CD14-positive monocyte (primary cell): Measurements from ENCODE around the gene C16orf96. TPM values are rescaled to one million over a fixed set of nuclear protein-coding genes. Genes with fewer than 3 reads are reported as not detected.

Experiments
- DNase-seq, 3 donors: peaks; one replicate each; pipeline ENCODE4 v3.0.0-alpha.2; 2011 to 2022
- H2AFZ ChIP-seq: 2 replicates; pipeline ENCODE4 v1.6.0; 2012; ENCODE audit warnings: mild to moderate bottlenecking, low read depth, low read length, inconsistent platforms; ENCODE audit not compliant: insufficient read depth, poor library complexity, severe bottlenecking
- H3K27ac ChIP-seq, 2 donors: 1 replicate in 1 of 2; 2 replicates in 1 of 2; pipeline ENCODE4 v1.5.1; 2012 to 2013; ENCODE audit warnings: low read length in 2 of 2, control low read depth in 1 of 2, inconsistent platforms in 1 of 2, low read depth in 1 of 2, mild to moderate bottlenecking in 1 of 2
- H3K27me3 ChIP-seq, 2 donors: one replicate each; pipeline versions ENCODE4 v1.6.0 to v1.6.1; 2011 to 2013; ENCODE audit warnings: low read length in 2 of 2; ENCODE audit not compliant: control insufficient read depth in 2 of 2, insufficient read depth in 2 of 2
- H3K36me3 ChIP-seq, 2 donors: replicated peaks in 1 of 2; 1 replicate in 1 of 2; 2 replicates in 1 of 2; pipeline versions ENCODE4 v1.5.1 to v1.6.1; 2012 to 2013; ENCODE audit warnings: low read length in 2 of 2, control low read depth in 1 of 2, inconsistent platforms in 1 of 2, mild to moderate bottlenecking in 1 of 2; ENCODE audit not compliant: insufficient read depth in 2 of 2, control insufficient read depth in 1 of 2
- H3K4me1 ChIP-seq, 2 donors: 1 replicate in 1 of 2; 2 replicates in 1 of 2; pipeline versions ENCODE4 v1.5.1 to v1.6.1; 2012 to 2013; ENCODE audit warnings: low read length in 2 of 2, control low read depth in 1 of 2, inconsistent platforms in 1 of 2, mild to moderate bottlenecking in 1 of 2, moderate library complexity in 1 of 2; ENCODE audit not compliant: insufficient read depth in 2 of 2, control insufficient read depth in 1 of 2
- H3K4me2 ChIP-seq: replicated peaks from 2 replicates; pipeline ENCODE3; 2012; ENCODE audit warnings: low read length, moderate library complexity, mild to moderate bottlenecking; ENCODE audit not compliant: poor library complexity, severe bottlenecking; ENCODE audit errors: extremely low read depth
- H3K4me3 ChIP-seq, 3 experiments: fragments of 200-600 bp in 1 of 3; sonication (generic) in 1 of 3; replicated peaks in 1 of 3; 1 replicate in 2 of 3; 2 replicates in 1 of 3; pipeline ENCODE4 v1.5.1; 2011 to 2013; ENCODE audit warnings: low read length in 3 of 3, mild to moderate bottlenecking in 3 of 3, control low read depth in 2 of 3, low read depth in 2 of 3, inconsistent platforms in 1 of 3, moderate library complexity in 1 of 3
- H3K79me2 ChIP-seq: 2 replicates; pipeline ENCODE4 v1.6.0; 2012; ENCODE audit warnings: mild to moderate bottlenecking, control low read depth, inconsistent platforms, low read length, moderate library complexity; ENCODE audit not compliant: insufficient read depth
- H3K9ac ChIP-seq: 2 replicates; pipeline ENCODE4 v1.6.0; 2017; ENCODE audit warnings: low read length, mild to moderate bottlenecking; ENCODE audit not compliant: insufficient read depth, poor library complexity, severe bottlenecking
- H3K9me3 ChIP-seq, 2 donors: replicated peaks in 1 of 2; 1 replicate in 1 of 2; 2 replicates in 1 of 2; pipeline versions ENCODE4 v1.5.1 to v1.6.1; 2012 to 2013; ENCODE audit warnings: low read length in 2 of 2, control low read depth in 1 of 2; ENCODE audit not compliant: control insufficient read depth in 1 of 2, insufficient read depth in 1 of 2
- H4K20me1 ChIP-seq: 2 replicates; pipeline ENCODE4 v1.6.0; 2012; ENCODE audit warnings: mild to moderate bottlenecking, low read length, control low read depth, moderate library complexity; ENCODE audit not compliant: insufficient read depth
- H3K27ac Mint-ChIP-seq, 7 donors: one replicate each; pipeline ENCODE4 v1.8.0; 2020; ENCODE audit warnings: mild to moderate bottlenecking in 7 of 7, mixed read lengths in 7 of 7, moderate library complexity in 6 of 7, inconsistent platforms in 2 of 7
- H3K27me3 Mint-ChIP-seq, 3 donors: one replicate each; pipeline ENCODE4 v1.8.0; 2021 to 2022; ENCODE audit warnings: low read depth in 3 of 3, mild to moderate bottlenecking in 3 of 3, mixed read lengths in 3 of 3, moderate library complexity in 3 of 3, inconsistent platforms in 1 of 3
- H3K36me3 Mint-ChIP-seq, 2 donors: one replicate each; pipeline ENCODE4 v1.8.0; 2020; ENCODE audit warnings: mixed read lengths in 2 of 2, inconsistent platforms in 1 of 2, mild to moderate bottlenecking in 1 of 2
- H3K4me1 Mint-ChIP-seq: one replicate; pipeline ENCODE4 v1.8.0; 2020; ENCODE audit warnings: mild to moderate bottlenecking, mixed read lengths
- H3K4me3 Mint-ChIP-seq, 2 donors: one replicate each; pipeline ENCODE4 v1.8.0; 2020; ENCODE audit warnings: mild to moderate bottlenecking in 2 of 2, mixed read lengths in 2 of 2, moderate library complexity in 1 of 2
- H3K9me3 Mint-ChIP-seq, 7 donors: one replicate each; pipeline ENCODE4 v1.8.0; 2020 to 2022; ENCODE audit warnings: mixed read lengths in 7 of 7, mild to moderate bottlenecking in 6 of 7, moderate library complexity in 6 of 7, inconsistent platforms in 2 of 7
- CTCF ChIP-seq: fragments of 200-600 bp; IDR thresholded peaks from one replicate; pipeline ENCODE4 v1.8.0; 2022; ENCODE audit warnings: antibody characterized with exemption, mild to moderate bottlenecking
- WGBS: methylation state at CpG from one replicate; pipeline ENCODE4 v1.1.5; 2013; ENCODE audit warnings: missing lambda C conversion rate; ENCODE audit not compliant: insufficient coverage; 5-methylcytosine and 5-hydroxymethylcytosine counted together
- intact Hi-C, 2 donors: fragments of 100-400 bp; cut with micrococcal nuclease; formaldehyde crosslinking; loops; one replicate each; pipeline versions ENCODE4 v1.15.0 to v1.15.1; 2023
- polyA plus RNA-seq, 3 donors: library from polyadenylated mRNA; depleted of rRNA in 1 of 3; unstranded in 2 of 3; stranded (reverse) in 1 of 3; fragments of 300-500 nt in 2 of 3; fragments of >200 nt in 1 of 3; fragmentation: Illumina TruSeq in 2 of 3; gene quantifications; 1 replicate in 2 of 3; 2 replicates in 1 of 3; pipeline ENCODE4 v1.2.3, GENCODE V29; 2012 to 2021

The C16orf96 gene
- polyA plus RNA-seq, 3 donors: 0.13 TPM; not detected in 2

GRCh38 chr16:4524571-4524970, 31.6 kb upstream of the C16orf96 start:
- H4K20me1 ChIP-seq: no peaks in the 10 kb centered on the region
- H3K4me3 ChIP-seq: no peak overlapping the region
- no peak overlapping the region for H3K4me3 Mint-ChIP-seq
- H3K4me1 ChIP-seq: peaks cover 31 to 47% of the 10 kb centered on the region in 2 donors
- H3K9me3 ChIP-seq: no peaks in the 10 kb centered on the region
- no peak overlapping the region for H3K4me2 ChIP-seq
- TF ChIP-seq CTCF: no peak
- peak overlapping the region in 1 of 7 donors; percentile 26 for H3K27ac Mint-ChIP-seq
- peaks cover 10 to 20% of the 10 kb centered on the region in 2 donors for H3K36me3 Mint-ChIP-seq
- H3K27me3 Mint-ChIP-seq: peaks cover 0 to 5% (median 3%) of the 10 kb centered on the region in 3 donors
- peaks cover 0 to 3% (median 0%) of the 10 kb centered on the region in 7 donors for H3K9me3 Mint-ChIP-seq
- H3K4me1 Mint-ChIP-seq: peaks cover 48% of the 10 kb centered on the region
- no peak for DNase-seq
- intact Hi-C loops: no loop called here
- no peaks in the 10 kb centered on the region for H3K27me3 ChIP-seq
- no peaks in the 10 kb centered on the region for H3K36me3 ChIP-seq
- no peak overlapping the region for H3K9ac ChIP-seq
- no peak overlapping the region for H3K27ac ChIP-seq
- H3K79me2 ChIP-seq: peaks cover 27% of the 10 kb centered on the region
- no peak overlapping the region for H2AFZ ChIP-seq

GRCh38 chr16:4525069-4525468, 31.1 kb upstream of the C16orf96 start:
- 98% methylated on average over 7 of the region's 7 CpGs for WGBS
- H2AFZ ChIP-seq: no peak overlapping the region
- no peak for DNase-seq
- peaks cover 0 to 5% (median 3%) of the 10 kb centered on the region in 3 donors for H3K27me3 Mint-ChIP-seq
- H3K9ac ChIP-seq: no peak overlapping the region
- intact Hi-C loops: no loop called here
- peaks cover 10 to 20% of the 10 kb centered on the region in 2 donors for H3K36me3 Mint-ChIP-seq
- H3K36me3 ChIP-seq: no peaks in the 10 kb centered on the region
- no peaks in the 10 kb centered on the region for H3K27me3 ChIP-seq
- H3K4me3 Mint-ChIP-seq: no peak overlapping the region
- H3K27ac ChIP-seq: no peak overlapping the region
- H3K9me3 ChIP-seq: no peaks in the 10 kb centered on the region
- H3K9me3 Mint-ChIP-seq: peaks cover 0 to 3% (median 0%) of the 10 kb centered on the region in 7 donors
- peaks cover 45% of the 10 kb centered on the region for H3K4me1 Mint-ChIP-seq
- H3K27ac Mint-ChIP-seq: no peak overlapping the region
- no peak overlapping the region for H3K4me3 ChIP-seq
- H4K20me1 ChIP-seq: no peaks in the 10 kb centered on the region
- H3K4me1 ChIP-seq: peaks cover 29 to 45% of the 10 kb centered on the region in 2 donors
- peaks cover 27% of the 10 kb centered on the region for H3K79me2 ChIP-seq
- TF ChIP-seq CTCF: no peak
- no peak overlapping the region for H3K4me2 ChIP-seq
